Liver (tissue), 3 donors: ENCODE results near the gene PMM2.

ENCODE experiments used
- CTCF ChIP-seq: fragments of 150-350 bp; IDR thresholded peaks from 2 replicates; pipeline ENCODE4 v1.5.1; 2017; ENCODE audit warnings: improper control_type of control experiment, low read depth, low read length; ENCODE audit not compliant: missing input control
- EGR1 ChIP-seq, 2 donors: IDR thresholded peaks; 2 replicates each; pipeline ENCODE4 v1.6.1; 2016 to 2018; ENCODE audit warnings: antibody characterized with exemption in 2 of 2, low read depth in 2 of 2
- FOXA1 ChIP-seq: IDR thresholded peaks from 2 replicates; pipeline ENCODE4 v1.6.1; 2016; ENCODE audit warnings: antibody characterized with exemption
- RXRA ChIP-seq, 2 donors: IDR thresholded peaks; 2 replicates each; pipeline ENCODE4 v1.6.1; 2017 to 2018; ENCODE audit warnings: antibody characterized with exemption in 2 of 2, mild to moderate bottlenecking in 1 of 2
- SP1 ChIP-seq: IDR thresholded peaks from 2 replicates; pipeline ENCODE4 v1.6.1; 2018; ENCODE audit warnings: antibody characterized with exemption, mild to moderate bottlenecking
- TAF1 ChIP-seq: conservative IDR thresholded peaks from 2 replicates; pipeline ENCODE4 v1.6.1; 2016; ENCODE audit warnings: antibody characterized with exemption, mild to moderate bottlenecking
- YY1 ChIP-seq: IDR thresholded peaks from 2 replicates; pipeline ENCODE4 v1.6.1; 2016; ENCODE audit warnings: antibody characterized with exemption, mild to moderate bottlenecking
- TF ChIP-seq, protein P1 (sequence below): IDR thresholded peaks from 2 replicates; pipeline ENCODE4 v1.6.1; 2016; ENCODE audit warnings: antibody characterized with exemption, mild to moderate bottlenecking
- donor health status: healthy.
- donor health status: healthy.

GRCh38 chr16:8801701-8802100 lies 4.1 kb downstream of the PMM2 start:
- TF ChIP-seq CTCF, result no peak
- no peak for TF ChIP-seq FOXA1
- peak; percentile 44 for TF ChIP-seq YY1
- TF ChIP-seq EGR1 (IDR thresholded peaks at IDR 0.05; ENCODE audit: low read depth in 2 of 2), result no peak
- TF ChIP-seq TAF1, result no peak
- TF ChIP-seq, protein P1, sequence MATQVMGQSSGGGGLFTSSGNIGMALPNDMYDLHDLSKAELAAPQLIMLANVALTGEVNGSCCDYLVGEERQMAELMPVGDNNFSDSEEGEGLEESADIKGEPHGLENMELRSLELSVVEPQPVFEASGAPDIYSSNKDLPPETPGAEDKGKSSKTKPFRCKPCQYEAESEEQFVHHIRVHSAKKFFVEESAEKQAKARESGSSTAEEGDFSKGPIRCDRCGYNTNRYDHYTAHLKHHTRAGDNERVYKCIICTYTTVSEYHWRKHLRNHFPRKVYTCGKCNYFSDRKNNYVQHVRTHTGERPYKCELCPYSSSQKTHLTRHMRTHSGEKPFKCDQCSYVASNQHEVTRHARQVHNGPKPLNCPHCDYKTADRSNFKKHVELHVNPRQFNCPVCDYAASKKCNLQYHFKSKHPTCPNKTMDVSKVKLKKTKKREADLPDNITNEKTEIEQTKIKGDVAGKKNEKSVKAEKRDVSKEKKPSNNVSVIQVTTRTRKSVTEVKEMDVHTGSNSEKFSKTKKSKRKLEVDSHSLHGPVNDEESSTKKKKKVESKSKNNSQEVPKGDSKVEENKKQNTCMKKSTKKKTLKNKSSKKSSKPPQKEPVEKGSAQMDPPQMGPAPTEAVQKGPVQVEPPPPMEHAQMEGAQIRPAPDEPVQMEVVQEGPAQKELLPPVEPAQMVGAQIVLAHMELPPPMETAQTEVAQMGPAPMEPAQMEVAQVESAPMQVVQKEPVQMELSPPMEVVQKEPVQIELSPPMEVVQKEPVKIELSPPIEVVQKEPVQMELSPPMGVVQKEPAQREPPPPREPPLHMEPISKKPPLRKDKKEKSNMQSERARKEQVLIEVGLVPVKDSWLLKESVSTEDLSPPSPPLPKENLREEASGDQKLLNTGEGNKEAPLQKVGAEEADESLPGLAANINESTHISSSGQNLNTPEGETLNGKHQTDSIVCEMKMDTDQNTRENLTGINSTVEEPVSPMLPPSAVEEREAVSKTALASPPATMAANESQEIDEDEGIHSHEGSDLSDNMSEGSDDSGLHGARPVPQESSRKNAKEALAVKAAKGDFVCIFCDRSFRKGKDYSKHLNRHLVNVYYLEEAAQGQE, result peak; percentile 60
- peak; percentile 12 to 35 for TF ChIP-seq RXRA (IDR thresholded peaks at IDR 0.05)
- TF ChIP-seq SP1, result peak; percentile 31
